Panc1 (cell line): ENCODE results near the gene RHEB. TPM values are rescaled to one million over a fixed set of nuclear protein-coding genes. Genes with fewer than 3 reads are reported as not detected.

ENCODE experiments used
- ATAC-seq: fragments of 200-7000 bp; cut with Tn5 transposase; 2 replicates; pipeline ENCODE4 v1.9.1; 2020; ENCODE audit warnings: mild to moderate bottlenecking, moderate library complexity
- BruUV-seq: library from RNA; stranded (reverse); fragments of 400-500 nt; replicated peaks from 2 replicates; lab custom pipeline; 2021; lab: Mats Ljungman, UMichigan
- CTCF ChIA-PET: fragments of 300-600 bp; sonication (Branson Sonifier 250); formaldehyde crosslinking; loops from one replicate; lab custom pipeline; 2022; ENCODE audit warnings: antibody characterized with exemption; lab: Charles Lee
- POLR2A ChIA-PET: fragments of 300-600 bp; sonication (Branson Sonifier 250); formaldehyde crosslinking; loops from one replicate; lab custom pipeline; 2022; ENCODE audit warnings: antibody characterized with exemption; lab: Charles Lee
- DNase-seq: peaks from one replicate; pipeline ENCODE4 v3.0.0-alpha.2; 2010; ENCODE audit warnings: low read depth, low spot score
- H3K27ac ChIP-seq: 2 replicates; pipeline ENCODE4 v1.5.1; 2011; ENCODE audit warnings: mild to moderate bottlenecking, low read length, inconsistent platforms
- H3K27me3 ChIP-seq: fragments of 200-500 bp; sonication (Bioruptor generic); 2 replicates; pipeline ENCODE4 v1.6.0; 2014; ENCODE audit warnings: low read length, inconsistent platforms; ENCODE audit not compliant: control insufficient read depth, insufficient read depth
- H3K36me3 ChIP-seq: fragments of 200-500 bp; sonication (Bioruptor generic); 2 replicates; pipeline ENCODE4 v1.5.1; 2014; ENCODE audit warnings: inconsistent platforms, mild to moderate bottlenecking, low read length, moderate library complexity; ENCODE audit not compliant: control insufficient read depth, insufficient read depth
- H3K4me1 ChIP-seq: 2 replicates; pipeline ENCODE4 v1.5.1; 2011; ENCODE audit warnings: inconsistent platforms, mild to moderate bottlenecking, low read length, moderate library complexity; ENCODE audit not compliant: control insufficient read depth, insufficient read depth
- H3K4me3 ChIP-seq, 2 experiments: 2 replicates each; pipeline ENCODE4 v1.5.1; 2011 to 2012; ENCODE audit warnings: low read depth in 2 of 2, low read length in 2 of 2, mild to moderate bottlenecking in 2 of 2, inconsistent platforms in 1 of 2, moderate library complexity in 1 of 2
- H3K9me3 ChIP-seq: fragments of 200-500 bp; sonication (Bioruptor generic); 2 replicates; pipeline ENCODE4 v1.5.1; 2014; ENCODE audit warnings: low read depth, mild to moderate bottlenecking, inconsistent platforms, low read length, moderate library complexity; ENCODE audit not compliant: control insufficient read depth, insufficient read depth
- CTCF ChIP-seq: fragments of 450-650 bp; IDR thresholded peaks from 2 replicates; pipeline ENCODE4 v1.5.1; 2017; ENCODE audit warnings: mild to moderate bottlenecking
- POLR2AphosphoS5 ChIP-seq: IDR thresholded peaks from 2 replicates; pipeline ENCODE4 v1.6.1; 2012; ENCODE audit warnings: mild to moderate bottlenecking, low read depth, low read length, moderate library complexity
- REST ChIP-seq, 2 experiments: IDR thresholded peaks; 2 replicates each; pipeline ENCODE4 v1.6.1; 2011 to 2012; ENCODE audit warnings: low read depth in 2 of 2, control low read depth in 1 of 2, low read length in 1 of 2, mild to moderate bottlenecking in 1 of 2, moderate library complexity in 1 of 2; ENCODE audit not compliant: insufficient read depth in 1 of 2
- SIN3A ChIP-seq: IDR thresholded peaks from 2 replicates; pipeline ENCODE4 v1.6.1; 2012; ENCODE audit warnings: low read depth, mild to moderate bottlenecking, low read length, moderate library complexity, borderline replicate concordance; ENCODE audit not compliant: insufficient read depth
- TCF7L2 ChIP-seq: IDR thresholded peaks from 2 replicates; pipeline ENCODE4 v1.6.1; 2011; ENCODE audit warnings: mild to moderate bottlenecking, low read depth, low read length, inconsistent platforms
- in situ Hi-C: cut with HindIII; loops from 2 replicates; pipeline ENCODE4 v1.10.0; 2016; ENCODE audit warnings: low sequenced_read_pairs, low pct_unique_long_range_greater_than_20kb
- intact Hi-C: fragments of 100-400 bp; cut with micrococcal nuclease; formaldehyde crosslinking; loops from one replicate; pipeline ENCODE4 v1.10.0; 2022; ENCODE audit not compliant: unreplicated experiment
- total RNA-seq: library from RNA; stranded (reverse); gene quantifications from one replicate; pipeline ENCODE4 v1.2.1, GENCODE V29; 2021; ENCODE audit not compliant: unreplicated experiment

RHEB gene
- total RNA-seq, 1 experiment from 2014 or later = 259 TPM

GRCh38 chr7:151544183-151544582 lies 24.5 kb upstream of the RHEB start:
- Histone ChIP-seq H3K4me1 (0 out of 2 replicates have a peak, but pooled peaks cover 2% of the 10 kb centered on the region), H3K4me3 (no peak overlapping the region), H3K27me3 (no peaks in the 10 kb centered on the region), H3K27ac (no peak overlapping the region), H3K36me3 (no peaks in the 10 kb centered on the region), H3K9me3 (no peaks in the 10 kb centered on the region)
- in situ Hi-C loops (no loop called here), intact Hi-C loops (no loop called here)
- TF ChIP-seq REST (IDR thresholded peaks at IDR 0.05; ENCODE audit: insufficient read depth in 1 of 2, low read depth in 2 of 2, low read length in 1 of 2) (no peak), SIN3A (no peak), CTCF (no peak), POLR2AphosphoS5 (no peak), TCF7L2 (no peak)
- BruUV-seq = no TSS peak
- ChIA-PET POLR2A (no interaction called here), CTCF (interaction anchor here (0.7 kb wide), 1 partner anchor 23 kb away, joined by 4 read pairs; no protein-coding TSS in a partner anchor)
- ATAC-seq (no peak), DNase-seq (no peak)

- DNase-seq (no peak), ATAC-seq (no peak)
- no peak overlapping the region for H3K27ac ChIP-seq
- in situ Hi-C loops (no loop called here), intact Hi-C loops (no loop called here)
- no TSS peak for BruUV-seq
- H3K4me1 ChIP-seq = peaks cover 13% of the 10 kb centered on the region; the same call in 1 of the 2 replicates
- TF ChIP-seq TCF7L2 (no peak), POLR2AphosphoS5 (no peak), REST (IDR thresholded peaks at IDR 0.05; ENCODE audit: insufficient read depth in 1 of 2, low read depth in 2 of 2, low read length in 1 of 2) (no peak), CTCF (no peak), SIN3A (no peak)
- ChIA-PET CTCF (no interaction called here), POLR2A (no interaction called here)
- H3K36me3 ChIP-seq = no peaks in the 10 kb centered on the region
- H3K27me3 ChIP-seq = no peaks in the 10 kb centered on the region
- H3K9me3 ChIP-seq = no peaks in the 10 kb centered on the region
- no peak overlapping the region for H3K4me3 ChIP-seq
These were observed 23.0 kb upstream of the RHEB start for GRCh38 chr7:151542606-151543130.
